GM21786 (cell line): ENCODE results near the gene ZNF444.

ENCODE experiments used
- ATAC-seq: cut with Tn5 transposase; IDR thresholded peaks from one replicate; pipeline ENCODE4 v1.9.1; 2021; ENCODE audit not compliant: unreplicated experiment

The ZNF444 gene

GRCh38 chr19:56106993-56107392, 34.1 kb upstream of the ZNF444 start:
- ATAC-seq = no peak

DNA sequence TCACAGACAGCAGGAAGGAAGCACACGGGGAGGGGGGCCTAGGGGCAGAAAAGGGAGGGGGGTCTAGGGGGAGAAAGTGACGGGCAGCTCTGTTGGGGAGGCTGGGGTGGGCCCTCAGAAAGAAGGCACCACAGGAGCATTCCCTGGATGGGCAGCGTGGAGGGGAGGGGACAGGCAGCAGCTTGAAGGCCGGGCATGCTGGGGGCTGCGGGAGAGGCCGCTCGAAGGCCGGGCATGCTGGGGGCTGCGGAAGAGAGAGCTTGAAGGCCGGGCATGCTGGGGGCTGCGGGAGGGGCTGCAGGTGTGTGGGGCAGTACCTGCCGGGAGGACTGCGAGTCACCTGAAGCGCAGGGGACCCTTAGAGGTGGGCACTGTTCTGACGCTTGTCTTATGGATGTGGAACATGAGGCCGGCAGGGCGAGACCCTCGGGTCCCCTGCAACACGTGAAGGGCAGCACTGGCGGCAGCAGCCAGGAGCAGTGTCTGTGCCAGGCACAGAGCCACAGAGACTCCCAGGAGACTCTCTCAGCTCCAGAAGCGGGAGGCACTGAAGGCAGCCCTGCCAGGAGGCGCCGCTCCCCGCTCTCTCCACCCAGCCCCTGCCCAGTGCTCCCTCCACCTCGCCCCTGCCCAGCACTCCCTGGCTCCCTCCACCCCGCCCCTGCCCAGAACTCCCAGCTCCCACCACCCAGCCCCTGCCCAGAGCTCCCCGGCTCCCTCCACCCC, 33.3 kb upstream of the ZNF444 start:
- ATAC-seq = no peak

- ATAC-seq = no peak
Measured at GRCh38 chr19:56108447-56109195, 32.5 kb upstream of the ZNF444 start.

GRCh38 chr19:56109226-56109625, 31.9 kb upstream of the ZNF444 start:
- ATAC-seq = no peak

GRCh38 chr19:56110515-56111448, 30.3 kb upstream of the ZNF444 start:
- no peak for ATAC-seq

DNA sequence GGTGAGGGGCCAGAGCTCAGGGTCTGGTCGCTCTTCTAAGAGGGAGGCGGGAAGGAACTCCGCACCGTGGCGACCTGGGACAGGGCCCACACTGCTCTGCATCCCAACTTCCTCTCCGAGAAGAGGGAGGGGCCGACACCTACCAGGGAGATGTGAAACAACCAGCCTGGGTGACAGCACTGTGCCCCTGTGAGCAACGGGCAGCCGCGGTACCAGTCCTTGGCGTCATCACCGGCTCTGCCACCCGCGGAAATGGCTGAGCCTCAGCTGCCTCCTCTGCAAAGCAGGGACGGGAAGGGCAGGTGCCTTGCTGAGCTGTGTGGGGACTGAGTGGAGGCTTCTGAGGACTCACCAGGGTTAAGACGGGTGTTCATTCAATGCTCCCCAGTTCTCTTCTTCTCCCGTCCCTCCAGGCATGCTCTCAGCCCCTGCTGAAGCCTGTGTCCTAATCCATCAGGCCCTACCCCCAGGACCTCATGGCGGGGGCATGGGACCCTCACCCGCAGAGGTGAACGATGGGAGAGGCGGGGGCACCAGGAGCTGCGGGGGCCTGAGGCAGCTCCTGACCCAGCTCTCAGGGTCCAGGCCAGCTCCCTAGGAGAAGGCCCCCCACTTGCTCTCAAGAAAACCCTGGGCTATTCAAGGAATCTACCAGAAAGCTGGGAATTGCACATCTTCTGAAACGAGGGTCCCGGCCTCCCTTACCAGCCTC, 29.3 kb upstream of the ZNF444 start:
- peak; percentile 91 for ATAC-seq

DNA sequence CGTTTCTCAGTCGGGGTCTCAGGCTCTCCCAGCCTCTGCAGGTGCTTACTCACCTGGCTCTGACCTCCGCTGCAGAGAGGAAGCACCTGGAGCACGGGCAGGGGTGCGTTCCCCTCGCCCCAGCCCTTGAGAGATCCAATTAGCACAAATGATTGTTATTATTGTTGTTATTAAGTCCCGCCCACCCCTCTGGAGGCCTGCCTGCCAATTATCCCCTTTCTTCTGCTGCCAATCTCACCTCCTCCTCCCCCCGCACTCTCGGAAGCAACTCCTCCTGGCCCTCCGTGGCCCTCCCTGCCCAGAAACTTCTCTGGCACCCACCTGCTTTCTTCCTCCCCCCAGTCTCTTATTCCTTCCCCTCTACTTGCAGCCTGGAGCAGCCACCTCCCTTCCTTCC, 28.8 kb upstream of the ZNF444 start:
- ATAC-seq = no peak

DNA sequence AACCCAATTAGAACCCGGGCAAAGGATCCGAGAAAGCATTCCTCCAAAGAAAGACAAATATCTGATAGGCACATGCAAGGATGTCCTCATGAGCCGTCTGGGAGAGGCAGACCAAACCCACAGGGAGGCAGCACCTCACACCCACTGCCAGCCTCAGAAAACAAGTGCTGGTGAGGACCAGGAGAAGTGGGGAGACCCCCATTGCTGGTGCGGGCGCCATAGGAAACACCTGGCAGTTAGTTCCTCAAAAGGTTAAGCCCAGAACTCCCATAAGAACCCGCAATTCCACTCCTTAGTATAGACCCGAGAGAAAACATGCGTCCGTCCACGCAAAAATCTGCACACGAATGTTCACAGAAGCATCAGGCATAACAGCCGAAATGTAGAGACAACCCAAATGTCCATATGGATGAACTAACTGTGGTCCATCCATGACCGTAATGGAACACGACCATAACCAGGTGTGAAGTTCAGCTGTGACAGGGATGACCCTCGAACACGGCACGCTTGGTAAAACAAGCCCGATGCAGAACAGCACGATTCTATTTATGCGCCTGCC, 27.9 kb upstream of the ZNF444 start:
- no peak for ATAC-seq

- no peak for ATAC-seq
Measured at GRCh38 chr19:56114051-56114777, 26.9 kb upstream of the ZNF444 start.

DNA sequence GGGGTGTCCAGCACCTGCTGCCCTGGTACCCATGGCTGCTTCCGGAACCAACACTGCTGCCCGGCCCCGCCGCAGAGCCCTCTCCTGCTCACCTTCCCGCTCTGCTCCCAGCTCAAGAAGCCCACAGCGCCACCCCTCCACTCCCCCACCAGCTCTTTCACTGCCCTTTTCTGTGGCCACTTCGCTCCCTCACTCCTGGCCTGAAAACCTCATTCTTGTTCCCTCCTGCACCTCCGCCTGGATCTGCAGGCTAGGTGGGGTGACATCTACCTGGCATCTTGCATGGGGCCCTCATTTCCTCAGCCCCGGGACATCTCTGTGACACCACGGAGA, 26.3 kb upstream of the ZNF444 start:
- no peak for ATAC-seq

DNA sequence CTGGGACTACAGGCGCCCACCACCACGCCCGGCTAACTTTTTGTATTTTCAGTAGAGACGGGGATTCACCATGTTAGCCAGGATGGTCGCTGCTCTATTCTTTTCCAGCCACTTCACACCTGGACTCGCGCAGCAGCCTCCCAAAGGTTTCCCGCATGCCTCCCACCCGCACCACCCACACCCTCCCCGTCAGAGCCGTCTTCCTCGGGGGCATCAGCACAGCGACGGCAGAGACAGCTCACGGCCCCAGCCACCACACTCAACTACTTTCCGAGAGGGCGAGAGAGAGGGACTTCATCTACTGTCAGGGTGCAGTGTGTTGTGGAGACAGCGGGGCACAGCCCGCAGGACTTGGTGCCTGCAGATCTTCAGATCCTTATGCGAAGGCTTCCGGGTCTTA, 25.6 kb upstream of the ZNF444 start:
- ATAC-seq = no peak

- ATAC-seq = no peak
Measured at GRCh38 chr19:56116606-56117005, 24.5 kb upstream of the ZNF444 start.

- no peak for ATAC-seq
Measured at GRCh38 chr19:56117376-56117884, 23.7 kb upstream of the ZNF444 start.

- no peak for ATAC-seq
Measured at GRCh38 chr19:56117889-56118288, 23.2 kb upstream of the ZNF444 start.

DNA sequence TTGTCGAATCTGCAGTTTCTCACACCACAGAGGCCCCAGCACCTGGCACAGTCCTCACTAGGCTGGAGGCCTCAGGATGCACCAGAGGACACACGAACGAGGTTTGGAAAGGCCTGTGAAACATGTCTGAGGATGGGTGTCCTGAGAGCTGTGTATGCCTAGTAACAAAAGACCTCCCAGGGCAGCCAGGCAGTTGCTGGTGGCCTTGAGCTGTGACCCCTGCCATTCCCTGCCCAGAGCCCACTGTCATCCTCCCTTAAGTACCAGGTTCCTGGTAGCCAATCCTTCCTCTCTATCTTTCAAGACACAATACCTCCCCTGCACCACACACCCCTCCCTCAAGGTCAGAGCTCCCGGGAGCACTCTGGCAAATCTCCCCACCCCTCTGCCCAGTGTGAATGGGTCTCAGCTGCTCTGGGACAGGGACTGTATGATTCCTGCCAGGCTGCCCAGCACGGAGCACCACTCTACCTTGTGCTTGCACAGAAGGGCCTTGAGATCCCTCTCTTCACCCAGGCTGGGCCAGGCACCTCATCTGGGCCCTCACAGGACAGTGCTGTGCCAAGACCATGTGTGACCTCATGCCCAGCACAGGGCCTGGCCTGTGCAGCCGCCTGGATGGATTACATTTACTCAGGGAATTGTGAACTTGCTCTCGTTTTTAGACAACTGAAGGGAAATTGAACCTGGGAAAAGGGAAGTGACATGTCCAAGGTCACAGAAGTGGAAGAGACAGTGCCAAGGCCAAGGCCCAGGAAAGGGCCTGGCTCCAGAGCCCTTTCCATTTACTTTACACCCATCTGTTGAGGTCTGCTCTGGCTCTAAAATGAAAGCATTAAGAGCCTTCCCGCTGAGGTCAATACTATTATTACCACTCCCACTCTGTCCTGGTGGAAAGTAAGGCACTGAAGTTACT, 22.2 kb upstream of the ZNF444 start:
- ATAC-seq = no peak

GRCh38 chr19:56119582-56119978, 21.5 kb upstream of the ZNF444 start:
- no peak for ATAC-seq

DNA sequence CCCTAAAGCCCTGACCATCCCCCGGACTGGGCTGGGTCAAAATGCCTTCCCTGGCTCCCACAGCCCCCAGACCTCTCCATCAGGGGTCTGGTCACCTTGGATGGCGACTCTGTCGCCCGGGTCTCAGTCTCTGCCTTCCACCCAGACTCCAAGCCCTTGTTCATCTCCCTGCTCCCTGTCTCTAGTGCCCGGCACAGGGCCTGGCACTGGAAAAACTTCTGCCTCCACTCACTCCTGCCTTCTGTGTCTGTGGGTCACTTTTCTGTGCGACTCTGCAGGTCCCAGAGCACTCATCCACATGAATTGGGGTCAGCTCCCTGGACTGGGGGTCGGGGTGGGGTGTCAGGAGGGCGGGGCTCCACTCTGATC, 21.1 kb upstream of the ZNF444 start:
- no peak for ATAC-seq

- ATAC-seq = peak; percentile 30
Measured at GRCh38 chr19:56120371-56121179, 20.5 kb upstream of the ZNF444 start.
